HepG2 (cell line): ENCODE results near the gene TTC23. TPM values are rescaled to one million over a fixed set of nuclear protein-coding genes. Genes with fewer than 3 reads are reported as not detected.

Experiments used
- ATAC-seq: fragments of 200-7000 bp; cut with Tn5 transposase; 3 replicates; pipeline ENCODE4 v1.9.1; 2020; ENCODE audit warnings: mild to moderate bottlenecking, moderate library complexity
- BruUV-seq: library from RNA; stranded (reverse); fragments of 400-500 nt; replicated peaks from 2 replicates; lab custom pipeline; 2021; lab: Mats Ljungman, UMichigan
- CTCF ChIA-PET: fragments of 300-600 bp; formaldehyde crosslinking; extraction: SDS; loops from one replicate; lab custom pipeline; 2021; ENCODE audit warnings: low total read pairs, inconsistent platforms, low intra/inter-chr PET ratio; lab: Yijun Ruan, JAX
- POLR2A ChIA-PET: fragments of 350-600 bp; sonication (Branson Sonifier 250); formaldehyde crosslinking; loops from one replicate; lab custom pipeline; 2020; ENCODE audit warnings: antibody characterized with exemption, inconsistent platforms; lab: Yijun Ruan, JAX
- DNase-seq: peaks from one replicate; pipeline ENCODE4 v3.0.0-alpha.2; 2015; ENCODE audit warnings: low spot score
- FAIRE-seq: peaks from 3 replicates; lab custom pipeline; 2011; peaks lifted over from hg19 to GRCh38; lab: Jason Lieb, UNC
- H2AFZ ChIP-seq: one replicate; pipeline ENCODE4 v1.6.1; 2011; ENCODE audit warnings: low read length, inconsistent platforms
- H3K27ac ChIP-seq: fragments of 300-600 bp; 3 replicates; pipeline ENCODE4 v1.8.0; 2011; ENCODE audit warnings: mixed run types, mild to moderate bottlenecking, mixed read lengths, low read length, inconsistent platforms; ENCODE audit not compliant: insufficient read depth; ENCODE audit errors: extremely low read length
- H3K27me3 ChIP-seq, 2 experiments: fragments of 200-600 bp in 1 of 2; 2 replicates in 1 of 2; 3 replicates in 1 of 2; pipeline versions ENCODE4 v1.6.0 to v1.8.0; 2011; ENCODE audit warnings: low read length in 2 of 2, mild to moderate bottlenecking in 2 of 2, moderate library complexity in 2 of 2, inconsistent platforms in 1 of 2; ENCODE audit not compliant: insufficient read depth in 2 of 2, control insufficient read depth in 1 of 2
- H3K36me3 ChIP-seq, 2 experiments: fragments of 200-600 bp in 1 of 2; replicated peaks in 1 of 2; 2 replicates in 1 of 2; 3 replicates in 1 of 2; pipeline versions ENCODE4 v1.5.1 to v1.8.0; 2011; ENCODE audit warnings: low read length in 2 of 2, inconsistent platforms in 1 of 2; ENCODE audit not compliant: insufficient read depth in 2 of 2, control insufficient read depth in 1 of 2
- H3K4me1 ChIP-seq: 2 replicates; pipeline ENCODE4 v1.5.1; 2012; ENCODE audit warnings: low read length, inconsistent platforms; ENCODE audit not compliant: insufficient read depth
- H3K4me2 ChIP-seq: 2 replicates; pipeline ENCODE4 v1.6.0; 2011; ENCODE audit warnings: low read depth, low read length, inconsistent platforms
- H3K4me3 ChIP-seq, 3 experiments: fragments of 200-600 bp in 1 of 3; sonication (generic), shearing (Covaris generic) in 1 of 3; replicated peaks in 1 of 3; 2 replicates each; pipeline ENCODE4 v1.5.1; 2011 to 2016; ENCODE audit warnings: low read length in 3 of 3, inconsistent platforms in 2 of 3, low read depth in 2 of 3, mild to moderate bottlenecking in 2 of 3, control low read depth in 1 of 3, mixed read lengths in 1 of 3; ENCODE audit not compliant: insufficient read depth in 1 of 3
- H3K79me2 ChIP-seq: one replicate; pipeline ENCODE4 v1.6.1; 2011; ENCODE audit warnings: low read length, inconsistent platforms; ENCODE audit not compliant: insufficient read depth
- H3K9ac ChIP-seq: 2 replicates; pipeline ENCODE4 v1.6.0; 2011; ENCODE audit warnings: mild to moderate bottlenecking, low read depth, low read length, inconsistent platforms; ENCODE audit not compliant: insufficient read depth
- H3K9me3 ChIP-seq: 2 replicates; pipeline ENCODE4 v1.5.1; 2012; ENCODE audit warnings: mild to moderate bottlenecking, low read length
- H4K20me1 ChIP-seq: 2 replicates; pipeline ENCODE4 v1.6.0; 2011; ENCODE audit warnings: inconsistent platforms, mild to moderate bottlenecking, low read length, moderate library complexity; ENCODE audit not compliant: insufficient read depth
- FUBP1 ChIP-seq: sonication (generic); formaldehyde crosslinking; IDR thresholded peaks from 2 replicates; pipeline ENCODE4 v1.5.1; 2020; ENCODE audit warnings: missing genetic modification reagents, mild to moderate bottlenecking, borderline replicate concordance
- HMGXB4 ChIP-seq, 2 experiments: sonication (generic) in 1 of 2; formaldehyde crosslinking in 1 of 2; IDR thresholded peaks; 2 replicates each; pipeline versions ENCODE4 v1.4.0 to v1.6.1; 2018 to 2020; ENCODE audit warnings: missing genetic modification reagents in 2 of 2, borderline replicate concordance in 1 of 2, low read depth in 1 of 2, mild to moderate bottlenecking in 1 of 2, missing biosample characterization in 1 of 2
- PHF8 ChIP-seq: sonication (generic); formaldehyde crosslinking; IDR thresholded peaks from 2 replicates; pipeline ENCODE4 v1.5.0; 2020; ENCODE audit warnings: missing genetic modification reagents
- SIN3B ChIP-seq: fragments of 150-350 bp; IDR thresholded peaks from 2 replicates; pipeline ENCODE4 v1.6.1; 2014; ENCODE audit warnings: low read length
- YY1 ChIP-seq: IDR thresholded peaks from 2 replicates; pipeline ENCODE4 v1.6.1; 2011; ENCODE audit warnings: low read length, low read depth, moderate library complexity, mild to moderate bottlenecking; ENCODE audit not compliant: insufficient read depth, insufficient replicate concordance
- ZBTB40 ChIP-seq, 2 experiments: fragments of 450-650 bp in 1 of 2; sonication (generic) in 1 of 2; formaldehyde crosslinking in 1 of 2; IDR thresholded peaks; 2 replicates each; pipeline versions ENCODE4 v1.6.1 to v1.8.0; 2016 to 2022; ENCODE audit warnings: antibody characterized with exemption in 1 of 2, mild to moderate bottlenecking in 1 of 2, missing genetic modification reagents in 1 of 2
- ZNF350 ChIP-seq: sonication (generic); formaldehyde crosslinking; IDR thresholded peaks from 2 replicates; pipeline ENCODE4 v1.4.0; 2020; ENCODE audit warnings: mild to moderate bottlenecking, low read depth, missing genetic modification reagents, borderline replicate concordance
- ZNF709 ChIP-seq: sonication (generic); formaldehyde crosslinking; IDR thresholded peaks from 2 replicates; pipeline ENCODE4 v1.5.0; 2020; ENCODE audit warnings: mild to moderate bottlenecking, missing genetic modification reagents
- ZSCAN31 ChIP-seq: sonication (generic); formaldehyde crosslinking; IDR thresholded peaks from 2 replicates; pipeline ENCODE4 v1.5.0; 2020; ENCODE audit warnings: low read depth, mild to moderate bottlenecking, missing genetic modification reagents
- WGBS: methylation state at CpG from one replicate; pipeline ENCODE4 v1.1.6; 2017; ENCODE audit warnings: low lambda C conversion rate; 5-methylcytosine and 5-hydroxymethylcytosine counted together
- in situ Hi-C: cut with HindIII; loops from 2 replicates; pipeline ENCODE4 v1.10.0; 2017; ENCODE audit warnings: low pct_unique_long_range_greater_than_20kb; ENCODE audit not compliant: extremely low pct_ligation_motif_present
- intact Hi-C: fragments of 100-400 bp; cut with micrococcal nuclease; formaldehyde crosslinking; loops from one replicate; pipeline ENCODE4 v1.10.0; 2022; ENCODE audit not compliant: unreplicated experiment
- polyA plus RNA-seq, 8 experiments: library from polyadenylated mRNA; depleted of rRNA in 3 of 8; stranded (reverse) in 7 of 8; unstranded in 1 of 8; fragments of >200 nt; fragmentation: Illumina TruSeq in 4 of 8; extraction: Trizol in 4 of 8; gene quantifications; 2 replicates each; pipeline versions ENCODE4 v1.2.1 to v1.2.3, GENCODE V29; 2011 to 2016; ENCODE audit warnings: low read depth in 4 of 8, missing spikeins in 1 of 8, mixed read lengths in 1 of 8; ENCODE audit not compliant: insufficient read depth in 1 of 8
- total RNA-seq, 5 experiments: library from RNA; depleted of rRNA; stranded (reverse); fragments of >200 nt; fragmentation: Illumina TruSeq; extraction: Trizol; gene quantifications; 2 replicates each; pipeline ENCODE4 v1.2.3, GENCODE V29; 2016; ENCODE audit warnings: low read depth in 1 of 5

Gene TTC23
- total and polyA plus RNA-seq, 2 of the 13 experiments (the other 11 are each of a cell fraction or from before 2014, with no cell fraction given), result 1.6 to 11.7 TPM

- TF ChIP-seq FUBP1 (CRISPR knock-in tag), result no peak
- TF ChIP-seq, all 625 proteins: peak for 2
Measured at GRCh38 chr15:99244306-99244705, 5.1 kb downstream of the TTC23 start (continued).

- H3K79me2 ChIP-seq, result peaks cover 3% of the 10 kb centered on the region
- peaks cover 1% of the 10 kb centered on the region; the same call in 1 of the 2 replicates for H3K4me1 ChIP-seq
- no peak overlapping the region for H2AFZ ChIP-seq
- H3K27ac ChIP-seq, result no peak overlapping the region
- H4K20me1 ChIP-seq, result no peaks in the 10 kb centered on the region
- POLR2A ChIA-PET, result no interaction called here
- H3K27me3 ChIP-seq, result no peaks in the 10 kb centered on the region
- no peak overlapping the region for H3K4me3 ChIP-seq
- FAIRE-seq, result no peak
- WGBS, result 95% methylated on average over 9 of the region's 9 CpGs
- intact Hi-C loops (no loop called here), in situ Hi-C loops (no loop called here)
- no peak for ATAC-seq
- no peak overlapping the region for H3K9ac ChIP-seq
- no TSS peak for BruUV-seq
- H3K36me3 ChIP-seq, result 0 out of 5 replicates have a peak, but pooled peaks cover 0 to 8% of the 10 kb centered on the region in 2 experiments
- CTCF ChIA-PET, result no interaction called here
- H3K9me3 ChIP-seq, result no peaks in the 10 kb centered on the region
- no peak overlapping the region for H3K4me2 ChIP-seq
- DNase-seq, result no peak
- no peak for TF ChIP-seq ZNF350 (CRISPR knock-in tag)
- TF ChIP-seq ZNF709 (CRISPR knock-in tag), result no peak
- TF ChIP-seq PHF8 (CRISPR knock-in tag), result no peak
- no peak for TF ChIP-seq ZBTB40 (IDR thresholded peaks at IDR 0.05)
- no peak for TF ChIP-seq ZBTB40 (CRISPR knock-in tag; IDR thresholded peaks at IDR 0.05)
- no peak for TF ChIP-seq SIN3B
- no peak for TF ChIP-seq HMGXB4 (CRISPR knock-in tag; IDR thresholded peaks at IDR 0.05; ENCODE audit: borderline replicate concordance in 1 of 2, low read depth in 1 of 2)
- no peak for TF ChIP-seq YY1
- TF ChIP-seq ZSCAN31, result no peak
Measured at GRCh38 chr15:99241752-99242151, 7.6 kb downstream of the TTC23 start.
